GM23338 (cell line): ENCODE results near the gene ADGRG1.

ENCODE experiments used
- CTCF ChIP-seq, 2 experiments: fragments of 200-600 bp in 1 of 2; sonication (generic) in 1 of 2; conservative IDR thresholded peaks; 2 replicates each; pipeline versions ENCODE4 v1.5.1 to v1.6.1; 2016 to 2017; ENCODE audit warnings: antibody characterized with exemption in 2 of 2, low read depth in 2 of 2, mild to moderate bottlenecking in 2 of 2, moderate library complexity in 1 of 2
- ETS1 ChIP-seq: IDR thresholded peaks from 2 replicates; pipeline ENCODE4 v1.6.1; 2016; ENCODE audit warnings: antibody characterized with exemption
- EZH2 ChIP-seq: fragments of 200-600 bp; sonication (generic); IDR thresholded peaks from one replicate; pipeline ENCODE4 v1.8.0; 2017; ENCODE audit warnings: antibody characterized with exemption, mild to moderate bottlenecking, low read depth; ENCODE audit not compliant: unreplicated experiment
- JUNB ChIP-seq: IDR thresholded peaks from one replicate; pipeline ENCODE4 v1.6.1; 2016; ENCODE audit warnings: antibody characterized with exemption; ENCODE audit not compliant: unreplicated experiment
- REST ChIP-seq: IDR thresholded peaks from one replicate; pipeline ENCODE4 v1.6.1; 2018; ENCODE audit warnings: antibody characterized with exemption; ENCODE audit not compliant: unreplicated experiment
- ZNF114 ChIP-seq: fragments of 250-450 bp; sonication (Bioruptor Pico); IDR thresholded peaks from 2 replicates; pipeline ENCODE4 v1.5.0; 2020; ENCODE audit warnings: mild to moderate bottlenecking, moderate library complexity

- no peak for TF ChIP-seq EZH2
- no peak for TF ChIP-seq CTCF (conservative IDR thresholded peaks at IDR 0.05; ENCODE audit: low read depth in 2 of 2)
- TF ChIP-seq REST = no peak
- TF ChIP-seq ETS1 = no peak
- TF ChIP-seq JUNB = no peak
- no peak for TF ChIP-seq ZNF114 (CRISPR knock-in tag)
These were observed 16.7 kb upstream of the ADGRG1 start for GRCh38 chr16:57611706-57612105.
